Neuronal stem cell (in vitro differentiated cells): ENCODE results near the gene FOXL2.

ENCODE experiments used
- DNase-seq: peaks from one replicate; pipeline ENCODE4 v3.0.0-alpha.2; 2013; ENCODE audit warnings: low spot score
- H2AFZ ChIP-seq: one replicate; pipeline ENCODE4 v1.6.1; 2013; ENCODE audit warnings: mild to moderate bottlenecking, low read length, inconsistent platforms
- H2AK5ac ChIP-seq: 2 replicates; pipeline ENCODE4 v1.6.1; 2013; ENCODE audit warnings: low read depth, mild to moderate bottlenecking, inconsistent platforms, low read length, moderate library complexity, mixed read lengths
- H2BK120ac ChIP-seq: 2 replicates; pipeline ENCODE4 v1.6.1; 2013; ENCODE audit warnings: low read depth, mild to moderate bottlenecking, inconsistent platforms, low read length, moderate library complexity, mixed read lengths
- H2BK12ac ChIP-seq: one replicate; pipeline ENCODE4 v1.6.1; 2013; ENCODE audit warnings: low read length, inconsistent platforms
- H2BK15ac ChIP-seq: 2 replicates; pipeline ENCODE4 v1.6.1; 2013; ENCODE audit warnings: mild to moderate bottlenecking, low read length, inconsistent platforms, mixed read lengths
- H2BK5ac ChIP-seq: one replicate; pipeline ENCODE4 v1.6.1; 2013; ENCODE audit warnings: inconsistent platforms, mild to moderate bottlenecking, low read length, moderate library complexity
- H3K14ac ChIP-seq: one replicate; pipeline ENCODE4 v1.6.1; 2013; ENCODE audit warnings: low read length, inconsistent platforms
- H3K18ac ChIP-seq: 2 replicates; pipeline ENCODE4 v1.6.1; 2013; ENCODE audit warnings: low read length, inconsistent platforms
- H3K23ac ChIP-seq: 2 replicates; pipeline ENCODE4 v1.6.1; 2013; ENCODE audit warnings: low read depth, mild to moderate bottlenecking, mixed read lengths, low read length, inconsistent platforms; ENCODE audit not compliant: poor library complexity
- H3K27ac ChIP-seq: replicated peaks from 3 replicates; pipeline ENCODE4 v1.5.1; 2013; ENCODE audit warnings: low read length, inconsistent platforms
- H3K27me3 ChIP-seq, 3 experiments: 2 replicates each; pipeline ENCODE4 v1.6.1; 2013; ENCODE audit warnings: low read length in 3 of 3, mild to moderate bottlenecking in 2 of 3, inconsistent platforms in 1 of 3, low read depth in 1 of 3, mixed read lengths in 1 of 3, moderate library complexity in 1 of 3; ENCODE audit not compliant: control insufficient read depth in 3 of 3, insufficient read depth in 3 of 3
- H3K36me3 ChIP-seq, 2 donors: replicated peaks in 1 of 2; 2 replicates each; pipeline ENCODE4 v1.6.1; 2013; ENCODE audit warnings: low read length in 2 of 2; ENCODE audit not compliant: control insufficient read depth in 2 of 2, insufficient read depth in 2 of 2
- H3K4ac ChIP-seq: 2 replicates; pipeline ENCODE4 v1.6.1; 2013; ENCODE audit warnings: inconsistent platforms, mild to moderate bottlenecking, low read length, moderate library complexity
- H3K4me1 ChIP-seq, 2 donors: 1 replicate in 1 of 2; 2 replicates in 1 of 2; pipeline ENCODE4 v1.6.1; 2013; ENCODE audit warnings: low read length in 2 of 2, low read depth in 1 of 2; ENCODE audit not compliant: control insufficient read depth in 2 of 2, insufficient read depth in 1 of 2
- H3K4me2 ChIP-seq: one replicate; pipeline ENCODE4 v1.6.1; 2013; ENCODE audit warnings: mild to moderate bottlenecking, low read length, inconsistent platforms; ENCODE audit not compliant: insufficient read depth, poor library complexity, severe bottlenecking
- H3K4me3 ChIP-seq, 2 donors: 2 replicates each; pipeline ENCODE4 v1.5.1; 2013; ENCODE audit warnings: low read length in 2 of 2, mild to moderate bottlenecking in 2 of 2, inconsistent platforms in 1 of 2, moderate library complexity in 1 of 2
- H3K79me1 ChIP-seq: one replicate; pipeline ENCODE4 v1.6.1; 2013; ENCODE audit warnings: low read depth, mild to moderate bottlenecking, inconsistent platforms, low read length, moderate library complexity
- H3K9ac ChIP-seq: one replicate; pipeline ENCODE4 v1.6.1; 2013; ENCODE audit warnings: mild to moderate bottlenecking, low read depth, low read length, inconsistent platforms; ENCODE audit not compliant: poor library complexity
- H3K9me3 ChIP-seq, 2 donors: replicated peaks in 1 of 2; 2 replicates each; pipeline versions ENCODE3 to v1.6.1; 2013; ENCODE audit warnings: low read length in 2 of 2, mild to moderate bottlenecking in 2 of 2, inconsistent platforms in 1 of 2, low read depth in 1 of 2, mixed read lengths in 1 of 2, moderate library complexity in 1 of 2; ENCODE audit not compliant: control insufficient read depth in 2 of 2, insufficient read depth in 1 of 2
- H4K8ac ChIP-seq: one replicate; pipeline ENCODE4 v1.6.1; 2013; ENCODE audit warnings: low read depth, mild to moderate bottlenecking, inconsistent platforms, low read length, moderate library complexity
- H4K91ac ChIP-seq: one replicate; pipeline ENCODE4 v1.6.1; 2013; ENCODE audit warnings: low read length, low read depth, mild to moderate bottlenecking, inconsistent platforms; ENCODE audit not compliant: poor library complexity
- WGBS, 2 donors: extraction: QIAGEN DNeasy Blood & Tissue Kit; methylation state at CpG; one replicate each; pipeline ENCODE4 v1.1.7; 2013; ENCODE audit warnings: missing lambda C conversion rate in 2 of 2, mixed read lengths in 1 of 2; ENCODE audit not compliant: insufficient read length in 2 of 2, insufficient replicate concordance in 1 of 2; ENCODE audit errors: extremely low coverage in 2 of 2; 5-methylcytosine and 5-hydroxymethylcytosine counted together

FOXL2 gene

GRCh38 chr3:138899351-138899991, 47.5 kb downstream of the FOXL2 start:
- Histone ChIP-seq H2BK15ac (no peak overlapping the region), H2BK5ac (no peak overlapping the region), H4K91ac (no peak overlapping the region), H2AK5ac (no peak overlapping the region), H3K14ac (no peak overlapping the region), H3K4me3 (no peak overlapping the region), H3K4ac (no peak overlapping the region), H3K27me3 (no peaks in the 10 kb centered on the region), H3K4me2 (no peak overlapping the region), H3K36me3 (no peaks in the 10 kb centered on the region), H3K18ac (no peak overlapping the region), H3K27ac (no peak overlapping the region), H4K8ac (no peak overlapping the region), H2BK120ac (no peak overlapping the region), H2AFZ (no peak overlapping the region), H3K4me1 (no peaks in the 10 kb centered on the region), H2BK12ac (no peak overlapping the region), H3K9ac (no peak overlapping the region), H3K23ac (no peak overlapping the region), H3K79me1 (no peaks in the 10 kb centered on the region), H3K9me3 (no peaks in the 10 kb centered on the region)
- WGBS, 2 donors, result no CpG with 5 or more reads among the region's 5 CpGs
- no peak for DNase-seq

GRCh38 chr3:138898708-138899107, 48.2 kb downstream of the FOXL2 start:
- no peak overlapping the region for H3K4ac ChIP-seq
- DNase-seq, result no peak
- H3K4me1 ChIP-seq, result no peaks in the 10 kb centered on the region
- no peak overlapping the region for H2BK5ac ChIP-seq
- no peaks in the 10 kb centered on the region for H3K9me3 ChIP-seq
- H3K4me3 ChIP-seq, result no peak overlapping the region
- H2AFZ ChIP-seq, result no peak overlapping the region
- no peak overlapping the region for H2BK12ac ChIP-seq
- no peak overlapping the region for H4K8ac ChIP-seq
- no peak overlapping the region for H4K91ac ChIP-seq
- no peaks in the 10 kb centered on the region for H3K27me3 ChIP-seq
- no peak overlapping the region for H3K14ac ChIP-seq
- no peaks in the 10 kb centered on the region for H3K79me1 ChIP-seq
- H3K36me3 ChIP-seq, result no peaks in the 10 kb centered on the region
- no peak overlapping the region for H3K4me2 ChIP-seq
- no peak overlapping the region for H3K23ac ChIP-seq
- no peak overlapping the region for H2BK120ac ChIP-seq
- no peak overlapping the region for H3K9ac ChIP-seq
- no peak overlapping the region for H2AK5ac ChIP-seq
- no peak overlapping the region for H2BK15ac ChIP-seq
- no peak overlapping the region for H3K18ac ChIP-seq
- no peak overlapping the region for H3K27ac ChIP-seq

- Histone ChIP-seq H4K91ac (no peak overlapping the region), H3K14ac (no peak overlapping the region), H2BK15ac (no peak overlapping the region), H3K4me3 (no peak overlapping the region), H3K27ac (no peak overlapping the region), H3K18ac (no peak overlapping the region), H2BK5ac (no peak overlapping the region), H4K8ac (no peak overlapping the region), H3K9me3 (no peaks in the 10 kb centered on the region), H3K27me3 (no peaks in the 10 kb centered on the region), H3K79me1 (no peaks in the 10 kb centered on the region), H2AFZ (no peak overlapping the region), H2AK5ac (no peak overlapping the region), H3K4ac (no peak overlapping the region), H3K36me3 (no peaks in the 10 kb centered on the region), H3K4me1 (no peaks in the 10 kb centered on the region), H2BK12ac (no peak overlapping the region), H3K4me2 (no peak overlapping the region), H3K9ac (no peak overlapping the region), H3K23ac (no peak overlapping the region), H2BK120ac (no peak overlapping the region)
- WGBS, 2 donors, result no CpG with 5 or more reads among the region's 1 CpG
- DNase-seq, result no peak
These were observed 48.6 kb downstream of the FOXL2 start for GRCh38 chr3:138898301-138898700.
